ENCODE results near the gene KRT4.

KRT4 gene

GRCh38 chr12:52796839-52797528 lies 16.9 kb downstream of the KRT4 start:
- TF ChIP-seq REST (IDR thresholded peaks at IDR 0.05; ENCODE audit: low read depth) (no peak), RAD21 (IDR thresholded peaks at IDR 0.05; ENCODE audit: low read depth) (no peak), FOXM1 (IDR thresholded peaks at IDR 0.05; ENCODE audit: borderline replicate concordance, low read depth) (no peak), ZBTB7A (IDR thresholded peaks at IDR 0.05; ENCODE audit: low read depth) (no peak), YY1 (IDR thresholded peaks at IDR 0.05; ENCODE audit: low read depth) (no peak), MAX (IDR thresholded peaks at IDR 0.05) (no peak), TAF1 (IDR thresholded peaks at IDR 0.05; ENCODE audit: low read depth) (no peak), TCF12 (IDR thresholded peaks at IDR 0.05; ENCODE audit: low read depth) (no peak), NFIC (IDR thresholded peaks at IDR 0.05) (no peak), CREB1 (IDR thresholded peaks at IDR 0.05; ENCODE audit: low read depth) (no peak), USF1 (IDR thresholded peaks at IDR 0.05) (no peak), EP300 (IDR thresholded peaks at IDR 0.05; ENCODE audit: borderline replicate concordance) (no peak), EGR1 (IDR thresholded peaks at IDR 0.05) (no peak), CEBPB (IDR thresholded peaks at IDR 0.05) (no peak), TEAD4 (IDR thresholded peaks at IDR 0.05) (no peak)

- TF ChIP-seq REST (IDR thresholded peaks at IDR 0.05; ENCODE audit: low read depth) (no peak), USF1 (IDR thresholded peaks at IDR 0.05) (no peak), MAX (IDR thresholded peaks at IDR 0.05) (no peak), ZBTB7A (IDR thresholded peaks at IDR 0.05; ENCODE audit: low read depth) (no peak), CREB1 (IDR thresholded peaks at IDR 0.05; ENCODE audit: low read depth) (no peak)
Observed at GRCh38 chr12:52796429-52796794, 17.5 kb downstream of the KRT4 start.

GRCh38 chr12:52795694-52796428 lies 18.1 kb downstream of the KRT4 start, which contains the start of gene KRT3:
TSS of gene KRT3 (minus strand) at chr12:52796117. CDS start at chr12:52796042, 75 bp downstream.
- TF ChIP-seq TCF12 (IDR thresholded peaks at IDR 0.05; ENCODE audit: low read depth) (no peak), YY1 (IDR thresholded peaks at IDR 0.05; ENCODE audit: low read depth) (no peak), CREB1 (IDR thresholded peaks at IDR 0.05; ENCODE audit: low read depth) (no peak), ZBTB7A (IDR thresholded peaks at IDR 0.05; ENCODE audit: low read depth) (no peak), MAX (IDR thresholded peaks at IDR 0.05) (no peak), EP300 (IDR thresholded peaks at IDR 0.05; ENCODE audit: borderline replicate concordance) (no peak), CEBPB (IDR thresholded peaks at IDR 0.05) (no peak), RAD21 (IDR thresholded peaks at IDR 0.05; ENCODE audit: low read depth) (no peak), EGR1 (IDR thresholded peaks at IDR 0.05) (no peak), FOXM1 (IDR thresholded peaks at IDR 0.05; ENCODE audit: borderline replicate concordance, low read depth) (no peak), TAF1 (IDR thresholded peaks at IDR 0.05; ENCODE audit: low read depth) (no peak), NFIC (IDR thresholded peaks at IDR 0.05) (no peak)

GRCh38 chr12:52794479-52795331 lies 19.2 kb downstream of the KRT4 start:
- TF ChIP-seq YY1 (IDR thresholded peaks at IDR 0.05; ENCODE audit: low read depth) (no peak), TAF1 (IDR thresholded peaks at IDR 0.05; ENCODE audit: low read depth) (no peak), TCF12 (IDR thresholded peaks at IDR 0.05; ENCODE audit: low read depth) (no peak), REST (IDR thresholded peaks at IDR 0.05; ENCODE audit: low read depth) (no peak), CEBPB (IDR thresholded peaks at IDR 0.05) (no peak), RAD21 (IDR thresholded peaks at IDR 0.05; ENCODE audit: low read depth) (no peak), EGR1 (IDR thresholded peaks at IDR 0.05) (no peak), CREB1 (IDR thresholded peaks at IDR 0.05; ENCODE audit: low read depth) (no peak)

All from Ishikawa (cell line).